ENCODE measurements around the gene AGPAT4.

DNA sequence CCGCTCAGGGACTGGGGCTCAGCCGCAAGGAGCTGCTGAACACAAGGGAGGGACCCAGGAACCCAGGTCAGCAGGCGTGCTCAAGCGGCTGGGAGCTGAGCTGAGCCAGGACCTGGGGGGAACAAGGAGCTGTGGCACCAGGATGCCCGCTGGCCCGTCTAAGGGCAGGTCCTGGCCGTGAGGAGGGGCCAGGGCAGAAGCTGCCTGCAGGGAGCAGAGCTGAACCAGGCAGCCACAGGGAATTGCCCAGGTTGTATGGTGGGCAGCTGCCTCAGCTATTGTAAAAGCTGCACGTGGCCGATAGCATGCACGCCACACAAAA is 133.3 kb downstream of the AGPAT4 start:
- TF ChIP-seq, protein P1, sequence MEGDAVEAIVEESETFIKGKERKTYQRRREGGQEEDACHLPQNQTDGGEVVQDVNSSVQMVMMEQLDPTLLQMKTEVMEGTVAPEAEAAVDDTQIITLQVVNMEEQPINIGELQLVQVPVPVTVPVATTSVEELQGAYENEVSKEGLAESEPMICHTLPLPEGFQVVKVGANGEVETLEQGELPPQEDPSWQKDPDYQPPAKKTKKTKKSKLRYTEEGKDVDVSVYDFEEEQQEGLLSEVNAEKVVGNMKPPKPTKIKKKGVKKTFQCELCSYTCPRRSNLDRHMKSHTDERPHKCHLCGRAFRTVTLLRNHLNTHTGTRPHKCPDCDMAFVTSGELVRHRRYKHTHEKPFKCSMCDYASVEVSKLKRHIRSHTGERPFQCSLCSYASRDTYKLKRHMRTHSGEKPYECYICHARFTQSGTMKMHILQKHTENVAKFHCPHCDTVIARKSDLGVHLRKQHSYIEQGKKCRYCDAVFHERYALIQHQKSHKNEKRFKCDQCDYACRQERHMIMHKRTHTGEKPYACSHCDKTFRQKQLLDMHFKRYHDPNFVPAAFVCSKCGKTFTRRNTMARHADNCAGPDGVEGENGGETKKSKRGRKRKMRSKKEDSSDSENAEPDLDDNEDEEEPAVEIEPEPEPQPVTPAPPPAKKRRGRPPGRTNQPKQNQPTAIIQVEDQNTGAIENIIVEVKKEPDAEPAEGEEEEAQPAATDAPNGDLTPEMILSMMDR (IDR thresholded peaks at IDR 0.05), result no peak
- TF ChIP-seq POLR2A (IDR thresholded peaks at IDR 0.05), result no peak
